GM18508 (cell line): ENCODE results near the gene C1orf35.

Experiments used
- ATAC-seq: cut with Tn5 transposase; IDR thresholded peaks from one replicate; pipeline ENCODE4 v1.9.1; 2021; ENCODE audit warnings: moderate number of reproducible peaks; ENCODE audit not compliant: insufficient read depth, unreplicated experiment

Gene C1orf35

GRCh38 chr1:228102791-228103620 lies at the start of gene C1orf35:
C1orf35 (minus strand) TSS chr1:228103325; CDS start chr1:228103227, 98 bp downstream.
- peak; percentile 40 for ATAC-seq

GRCh38 chr1:228152918-228153258 lies 49.8 kb upstream of the C1orf35 start:
- ATAC-seq, result no peak

GRCh38 chr1:228152097-228152917 lies 49.2 kb upstream of the C1orf35 start:
- ATAC-seq, result no peak

GRCh38 chr1:228151180-228151925 lies 48.2 kb upstream of the C1orf35 start:
- ATAC-seq, result no peak

GRCh38 chr1:228150461-228151179 lies 47.5 kb upstream of the C1orf35 start:
- no peak for ATAC-seq

GRCh38 chr1:228150120-228150460 lies 47.0 kb upstream of the C1orf35 start:
- ATAC-seq, result no peak

- ATAC-seq, result no peak
These were observed 46.4 kb upstream of the C1orf35 start, which contains the start of gene GJC2 for GRCh38 chr1:228149406-228150119. GJC2 (plus strand) TSS chr1:228149930; CDS start chr1:228157759, 7,829 bp downstream.

GRCh38 chr1:228148935-228149405 lies 45.8 kb upstream of the C1orf35 start:
- ATAC-seq, result no peak

GRCh38 chr1:228148196-228148861 lies 45.2 kb upstream of the C1orf35 start:
- ATAC-seq, result no peak

- no peak for ATAC-seq
These were observed 44.6 kb upstream of the C1orf35 start for GRCh38 chr1:228147768-228148167.

GRCh38 chr1:228147151-228147693 lies 44.1 kb upstream of the C1orf35 start:
- no peak for ATAC-seq

GRCh38 chr1:228146417-228147150 lies 43.5 kb upstream of the C1orf35 start:
- ATAC-seq, result no peak

- ATAC-seq, result no peak
These were observed 42.6 kb upstream of the C1orf35 start for GRCh38 chr1:228145463-228146416.

GRCh38 chr1:228144993-228145343 lies 41.8 kb upstream of the C1orf35 start:
- no peak for ATAC-seq

GRCh38 chr1:228144193-228144992 lies 41.3 kb upstream of the C1orf35 start:
- ATAC-seq, result no peak
